SU-DHL-6 (cell line): ENCODE data around the gene MGME1.
"Not testable (repeated sequence)": the region's sequence is repeated elsewhere in the genome, so short reads cannot be mapped to it uniquely, and the experiment has no call there.

Experiments
- H2AFZ ChIP-seq: fragments of 200-600 bp; sonication (generic); 2 replicates; pipeline ENCODE4 v1.6.1; 2014; ENCODE audit warnings: low read depth, mild to moderate bottlenecking, moderate library complexity, mixed read lengths, antibody characterized with exemption, low read length; ENCODE audit not compliant: severe bottlenecking
- H3F3A ChIP-seq: fragments of 200-600 bp; shearing (Covaris generic); 2 replicates; pipeline ENCODE4 v1.6.0; 2016; ENCODE audit warnings: antibody characterized with exemption, mild to moderate bottlenecking; ENCODE audit not compliant: insufficient read depth
- H3K27ac ChIP-seq: fragments of 200-600 bp; sonication (generic); 2 replicates; pipeline ENCODE4 v1.5.1; 2016; ENCODE audit warnings: low read depth, mild to moderate bottlenecking, low read length, moderate library complexity, mixed read lengths
- H3K27me3 ChIP-seq: fragments of 200-600 bp; sonication (generic), shearing (Covaris generic); 2 replicates; pipeline ENCODE4 v1.6.0; 2014; ENCODE audit warnings: mild to moderate bottlenecking, low read length
- H3K36me3 ChIP-seq: fragments of 200-600 bp; sonication (generic); 2 replicates; pipeline ENCODE4 v1.6.1; 2014; ENCODE audit warnings: mild to moderate bottlenecking, low read length, mixed read lengths
- H3K4me2 ChIP-seq: fragments of 300-600, 200-600 bp; shearing (Covaris generic), sonication (generic); 2 replicates; pipeline ENCODE4 v1.6.0; 2014; ENCODE audit warnings: low read length, low read depth, mild to moderate bottlenecking; ENCODE audit not compliant: poor library complexity, severe bottlenecking
- H3K4me3 ChIP-seq: fragments of 200-600 bp; sonication (generic); 2 replicates; pipeline ENCODE4 v1.5.1; 2014; ENCODE audit warnings: antibody characterized with exemption, low read length, mild to moderate bottlenecking, mixed read lengths; ENCODE audit not compliant: insufficient read depth, poor library complexity, severe bottlenecking
- H3K79me2 ChIP-seq: fragments of 200-600 bp; sonication (generic); 2 replicates; pipeline ENCODE4 v1.6.1; 2014; ENCODE audit warnings: mild to moderate bottlenecking, low read length, moderate library complexity; ENCODE audit not compliant: insufficient read depth
- H3K9ac ChIP-seq: fragments of 200-600 bp; sonication (generic); 2 replicates; pipeline ENCODE4 v1.7.0; 2014; ENCODE audit warnings: mild to moderate bottlenecking, low read length
- H3K9me2 ChIP-seq: fragments of 200-600 bp; sonication (generic); replicated peaks from 2 replicates; pipeline ENCODE4 v1.6.1; 2014; ENCODE audit warnings: low read length; ENCODE audit not compliant: insufficient read depth
- H3K9me3 ChIP-seq: fragments of 200-600 bp; sonication (generic); 2 replicates; pipeline ENCODE4 v1.6.1; 2014; ENCODE audit warnings: low read length, mixed read lengths; ENCODE audit not compliant: insufficient read depth
- H4K20me1 ChIP-seq: fragments of 200-600 bp; sonication (generic); 2 replicates; pipeline ENCODE4 v1.6.1; 2014; ENCODE audit warnings: low read depth, mild to moderate bottlenecking, antibody characterized with exemption, low read length, moderate library complexity, mixed read lengths
- CTCF ChIP-seq: fragments of 200-600 bp; sonication (generic); IDR thresholded peaks from one replicate; pipeline ENCODE4 v1.5.1; 2017; ENCODE audit warnings: antibody characterized with exemption, mild to moderate bottlenecking, low read length, moderate library complexity; ENCODE audit not compliant: insufficient read depth, poor library complexity, severe bottlenecking
- EZH2phosphoT487 ChIP-seq: fragments of 200-600 bp; sonication (generic), shearing (Covaris generic); conservative IDR thresholded peaks from 2 replicates; pipeline ENCODE4 v1.6.1; 2018; ENCODE audit warnings: mild to moderate bottlenecking, antibody characterized with exemption, low read length, moderate library complexity, mixed read lengths

MGME1 gene

GRCh38 chr20:18019068-18019467 lies 50.2 kb downstream of the MGME1 start:
- Histone ChIP-seq H3K27ac (no peak overlapping the region), H3K4me3 (no peak overlapping the region), H4K20me1 (no peaks in the 10 kb centered on the region), H3K9me3 (no peaks in the 10 kb centered on the region), H3K36me3 (no peaks in the 10 kb centered on the region), H3F3A (no peaks in the 10 kb centered on the region), H3K4me2 (no peak overlapping the region), H3K9ac (no peak overlapping the region), H3K79me2 (no peaks in the 10 kb centered on the region), H3K9me2 (no peaks in the 10 kb centered on the region), H3K27me3 (no peaks in the 10 kb centered on the region), H2AFZ (no peak overlapping the region)
- no peak for TF ChIP-seq EZH2phosphoT487
- peak; percentile 17 for TF ChIP-seq CTCF

GRCh38 chr20:18020931-18021330 lies 52.1 kb downstream of the MGME1 start:
- TF ChIP-seq CTCF, result no peak
- TF ChIP-seq EZH2phosphoT487, result no peak
- Histone ChIP-seq H3K9me3 (no peaks in the 10 kb centered on the region), H3K79me2 (no peaks in the 10 kb centered on the region), H3K27me3 (no peaks in the 10 kb centered on the region), H4K20me1 (no peaks in the 10 kb centered on the region), H3K27ac (no peak overlapping the region), H3K4me2 (no peak overlapping the region), H3K9me2 (no peaks in the 10 kb centered on the region), H3F3A (no peaks in the 10 kb centered on the region), H3K4me3 (no peak overlapping the region), H2AFZ (no peak overlapping the region), H3K9ac (no peak overlapping the region), H3K36me3 (no peaks in the 10 kb centered on the region)

DNA sequence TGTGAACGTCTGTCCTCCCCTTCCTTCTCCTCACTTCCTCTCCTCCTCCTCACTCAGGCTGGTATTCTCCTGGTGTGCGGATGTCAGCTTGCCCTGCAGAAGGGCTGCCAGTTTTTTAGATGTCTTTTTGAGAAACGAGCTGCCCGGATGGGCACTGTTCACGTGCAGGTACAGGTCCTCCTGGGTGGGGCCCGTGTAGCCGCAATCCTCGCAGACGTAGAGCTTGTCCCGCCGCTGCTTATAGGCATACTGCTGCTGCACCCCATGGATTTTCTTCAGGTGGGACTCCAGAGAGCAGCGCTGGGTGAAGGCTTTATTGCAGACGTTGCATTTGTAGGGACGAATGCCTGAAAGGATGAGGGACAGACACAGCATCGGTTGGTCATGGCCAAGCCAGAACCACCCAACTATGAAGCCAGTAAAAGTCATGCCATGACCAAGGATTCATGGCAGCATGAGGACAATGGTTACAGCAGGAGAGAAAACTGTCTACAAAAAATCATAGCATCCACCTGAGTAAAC lies 55.8 kb downstream of the MGME1 start:
- no peak overlapping the region for H3K4me3 ChIP-seq
- no peaks in the 10 kb centered on the region for H3K36me3 ChIP-seq
- no peaks in the 10 kb centered on the region for H3K9me3 ChIP-seq
- no peaks in the 10 kb centered on the region for H3K79me2 ChIP-seq
- TF ChIP-seq EZH2phosphoT487 (no peak), CTCF (no peak)
- no peaks in the 10 kb centered on the region for H3K27me3 ChIP-seq
- no peak overlapping the region for H3K4me2 ChIP-seq
- no peaks in the 10 kb centered on the region for H3K9me2 ChIP-seq
- H2AFZ ChIP-seq, result no peak overlapping the region
- no peaks in the 10 kb centered on the region for H3F3A ChIP-seq
- H3K27ac ChIP-seq, result no peak overlapping the region
- H4K20me1 ChIP-seq, result no peaks in the 10 kb centered on the region
- no peak overlapping the region for H3K9ac ChIP-seq

GRCh38 chr20:18027011-18027410 lies 58.2 kb downstream of the MGME1 start:
- not testable (repeated sequence) for H3K36me3 ChIP-seq, H3K27me3 ChIP-seq

More at GRCh38 chr20:18027011-18027410, 58.2 kb downstream of the MGME1 start:
- H3K79me2 ChIP-seq, H4K20me1 ChIP-seq, H3K4me2 ChIP-seq, H2AFZ ChIP-seq, H3K9me2 ChIP-seq, H3K27ac ChIP-seq, H3F3A ChIP-seq, H3K4me3 ChIP-seq, H3K9me3 ChIP-seq, H3K9ac ChIP-seq: not testable (repeated sequence)
